Measurements from ENCODE around the gene CS. TPM values are rescaled to one million over a fixed set of nuclear protein-coding genes. Genes with fewer than 3 reads are reported as not detected.

The CS gene
- total RNA-seq, 2 experiments from 2014 or later, result 174 to 242 TPM

- Mint-ChIP-seq H3K36me3 (peaks cover 19% of the 10 kb centered on the region), H3K27me3 (no peaks in the 10 kb centered on the region), H3K4me1 (peaks cover 1% of the 10 kb centered on the region), H3K4me3 (no peak overlapping the region), H3K9me3 (ENCODE audit: low read depth) (no peaks in the 10 kb centered on the region), H3K27ac (no peak overlapping the region)
- ATAC-seq (no peak), DNase-seq (no peak)
- CTCF ChIA-PET, result interaction anchor here (0.6 to 1.2 kb wide), 3 partner anchors 9 to 59 kb away, joined by 3 to 4 read pairs (median 3); partner anchors contain the start of genes ANKRD52 and SMARCC2
These were observed 51.4 kb downstream of the CS start for GRCh38 chr12:56248711-56249110.

- CTCF ChIA-PET, result interaction anchor here (1.2 kb wide), 2 partner anchors 14 to 58 kb away, joined by 3 read pairs; partner anchors contain the start of gene SMARCC2
- no peak for DNase-seq
- Mint-ChIP-seq H3K27me3 (no peaks in the 10 kb centered on the region), H3K9me3 (ENCODE audit: low read depth) (no peaks in the 10 kb centered on the region), H3K36me3 (peaks cover 19% of the 10 kb centered on the region), H3K27ac (no peak overlapping the region), H3K4me3 (no peak overlapping the region), H3K4me1 (peaks cover 1% of the 10 kb centered on the region)
- ATAC-seq, result no peak
These were observed 52.2 kb downstream of the CS start for GRCh38 chr12:56247923-56248322.

- CTCF ChIA-PET, result no interaction called here
- Mint-ChIP-seq H3K4me3 (no peak overlapping the region), H3K27me3 (no peaks in the 10 kb centered on the region), H3K9me3 (ENCODE audit: low read depth) (no peaks in the 10 kb centered on the region), H3K27ac (no peak overlapping the region), H3K4me1 (no peaks in the 10 kb centered on the region), H3K36me3 (peaks cover 14% of the 10 kb centered on the region)
- no peak for ATAC-seq
- no peak for DNase-seq
These were observed 55.6 kb downstream of the CS start for GRCh38 chr12:56244494-56244893.

- CTCF ChIA-PET, result no interaction called here
- Mint-ChIP-seq H3K27ac (no peak overlapping the region), H3K36me3 (peaks cover 11% of the 10 kb centered on the region), H3K9me3 (ENCODE audit: low read depth) (no peaks in the 10 kb centered on the region), H3K4me1 (no peaks in the 10 kb centered on the region), H3K4me3 (no peak overlapping the region), H3K27me3 (no peaks in the 10 kb centered on the region)
- no peak for ATAC-seq
- DNase-seq, result no peak
These were observed 56.4 kb downstream of the CS start for GRCh38 chr12:56243731-56244181.

GRCh38 chr12:56242986-56243385 lies 57.1 kb downstream of the CS start:
- Mint-ChIP-seq H3K27me3 (no peaks in the 10 kb centered on the region), H3K27ac (no peak overlapping the region), H3K4me3 (no peak overlapping the region), H3K36me3 (peaks cover 11% of the 10 kb centered on the region), H3K9me3 (ENCODE audit: low read depth) (no peaks in the 10 kb centered on the region), H3K4me1 (no peaks in the 10 kb centered on the region)
- ATAC-seq, result no peak
- CTCF ChIA-PET, result no interaction called here
- no peak for DNase-seq

GRCh38 chr12:56241424-56242303 lies 58.5 kb downstream of the CS start:
- Mint-ChIP-seq H3K27ac (no peak overlapping the region), H3K27me3 (no peaks in the 10 kb centered on the region), H3K4me1 (no peaks in the 10 kb centered on the region), H3K4me3 (no peak overlapping the region), H3K9me3 (ENCODE audit: low read depth) (no peaks in the 10 kb centered on the region), H3K36me3 (peaks cover 9% of the 10 kb centered on the region)
- ATAC-seq (no peak), DNase-seq (no peak)
- CTCF ChIA-PET, result interaction anchor here (1.4 kb wide), 1 partner anchor 32 kb away, joined by 3 read pairs; no protein-coding TSS in a partner anchor

GRCh38 chr12:56237552-56237951 lies 62.6 kb downstream of the CS start:
- ATAC-seq (no peak), DNase-seq (no peak)
- Mint-ChIP-seq H3K4me3 (no peak overlapping the region), H3K27ac (no peak overlapping the region), H3K4me1 (no peaks in the 10 kb centered on the region), H3K9me3 (ENCODE audit: low read depth) (no peaks in the 10 kb centered on the region), H3K27me3 (no peaks in the 10 kb centered on the region), H3K36me3 (peaks cover 2% of the 10 kb centered on the region)
- CTCF ChIA-PET, result interaction anchor here (1.4 kb wide), 1 partner anchor 15 kb away, joined by 4 read pairs; the partner anchor contains the start of gene RNF41

- Mint-ChIP-seq H3K27ac (no peak overlapping the region), H3K27me3 (no peaks in the 10 kb centered on the region), H3K4me3 (no peak overlapping the region), H3K4me1 (no peaks in the 10 kb centered on the region), H3K9me3 (ENCODE audit: low read depth) (no peaks in the 10 kb centered on the region), H3K36me3 (peaks cover 2% of the 10 kb centered on the region)
- no peak for DNase-seq
- CTCF ChIA-PET, result interaction anchor here (0.7 to 1.6 kb wide), 3 partner anchors 11 to 227 kb away, joined by 4 to 5 read pairs (median 4); partner anchors contain the start of gene RNF41
- ATAC-seq, result no peak
These were observed 63.1 kb downstream of the CS start for GRCh38 chr12:56236985-56237384.

- CTCF ChIA-PET, result interaction anchor here (0.7 to 1.6 kb wide), 3 partner anchors 10 to 228 kb away, joined by 4 to 5 read pairs (median 4); partner anchors contain the start of gene RNF41
- H3K9me3 Mint-ChIP-seq (ENCODE audit: low read depth), result no peaks in the 10 kb centered on the region
- H3K27me3 Mint-ChIP-seq, result no peaks in the 10 kb centered on the region
- no peak overlapping the region for H3K27ac Mint-ChIP-seq
- no peak for ATAC-seq
- H3K36me3 Mint-ChIP-seq, result no peaks in the 10 kb centered on the region
- no peak overlapping the region for H3K4me3 Mint-ChIP-seq
- DNase-seq, result no peak
- no peaks in the 10 kb centered on the region for H3K4me1 Mint-ChIP-seq
These were observed 64.0 kb downstream of the CS start for GRCh38 chr12:56236091-56236490.

GRCh38 chr12:56234746-56235436 lies 65.2 kb downstream of the CS start:
- CTCF ChIA-PET, result no interaction called here
- H3K9me3 Mint-ChIP-seq (ENCODE audit: low read depth), result no peaks in the 10 kb centered on the region
- H3K4me3 Mint-ChIP-seq, result no peak overlapping the region
- H3K27ac Mint-ChIP-seq, result no peak overlapping the region
- H3K36me3 Mint-ChIP-seq, result no peaks in the 10 kb centered on the region
- no peaks in the 10 kb centered on the region for H3K4me1 Mint-ChIP-seq
- ATAC-seq (no peak), DNase-seq (no peak)
- no peaks in the 10 kb centered on the region for H3K27me3 Mint-ChIP-seq

- H3K9me3 Mint-ChIP-seq (ENCODE audit: low read depth), result no peaks in the 10 kb centered on the region
- no peak for DNase-seq
- no peak overlapping the region for H3K27ac Mint-ChIP-seq
- no peaks in the 10 kb centered on the region for H3K27me3 Mint-ChIP-seq
- peaks cover 2% of the 10 kb centered on the region for H3K4me1 Mint-ChIP-seq
- no peak for ATAC-seq
- CTCF ChIA-PET, result interaction anchor here (1.7 kb wide), 1 partner anchor 9 kb away, joined by 5 read pairs; the partner anchor contains the start of gene RNF41
- H3K4me3 Mint-ChIP-seq, result no peak overlapping the region
- H3K36me3 Mint-ChIP-seq, result peaks cover 4% of the 10 kb centered on the region
These were observed 68.9 kb downstream of the CS start for GRCh38 chr12:56231184-56231582.

- H3K27me3 Mint-ChIP-seq, result no peaks in the 10 kb centered on the region
- no peak overlapping the region for H3K27ac Mint-ChIP-seq
- peaks cover 7% of the 10 kb centered on the region for H3K36me3 Mint-ChIP-seq
- CTCF ChIA-PET, result interaction anchor here (1.7 kb wide), 1 partner anchor 9 kb away, joined by 5 read pairs; the partner anchor contains the start of gene RNF41
- H3K9me3 Mint-ChIP-seq (ENCODE audit: low read depth), result no peaks in the 10 kb centered on the region
- ATAC-seq, result no peak
- no peak overlapping the region for H3K4me3 Mint-ChIP-seq
- DNase-seq, result no peak
- H3K4me1 Mint-ChIP-seq, result peaks cover 6% of the 10 kb centered on the region
These were observed 69.5 kb downstream of the CS start for GRCh38 chr12:56230432-56231183.

- H3K36me3 Mint-ChIP-seq, result peaks cover 7% of the 10 kb centered on the region
- no peaks in the 10 kb centered on the region for H3K9me3 Mint-ChIP-seq (ENCODE audit: low read depth)
- ATAC-seq (no peak), DNase-seq (no peak)
- no peak within 1 kb of the TSS for H3K27ac Mint-ChIP-seq
- H3K4me3 Mint-ChIP-seq, result no peak within 1 kb of the TSS
- no peaks in the 10 kb centered on the region for H3K27me3 Mint-ChIP-seq
- peaks cover 12% of the 10 kb centered on the region for H3K4me1 Mint-ChIP-seq
- CTCF ChIA-PET, result no interaction called here
These were observed 70.2 kb downstream of the CS start, which contains the start of gene SLC39A5 for GRCh38 chr12:56229916-56230431. SLC39A5 (plus strand) TSS chr12:56230051; CDS start chr12:56231275, 1,224 bp downstream.

Data from activated CD8-positive, alpha-beta memory T cell treated with anti-CD3 and anti-CD28 coated beads, Interleukin-2, amount 10 ng/mL, durations not matched to agents 7 days and 5 days (primary cell).